CD14-positive monocyte (primary cell): ENCODE data around the gene MSI2. TPM values are rescaled to one million over a fixed set of nuclear protein-coding genes. Genes with fewer than 3 reads are reported as not detected.

Source experiments
- DNase-seq, 3 donors: peaks; one replicate each; pipeline ENCODE4 v3.0.0-alpha.2; 2011 to 2022
- H2AFZ ChIP-seq: 2 replicates; pipeline ENCODE4 v1.6.0; 2012; ENCODE audit warnings: mild to moderate bottlenecking, low read depth, low read length, inconsistent platforms; ENCODE audit not compliant: insufficient read depth, poor library complexity, severe bottlenecking
- H3K27ac ChIP-seq, 2 donors: 1 replicate in 1 of 2; 2 replicates in 1 of 2; pipeline ENCODE4 v1.5.1; 2012 to 2013; ENCODE audit warnings: low read length in 2 of 2, control low read depth in 1 of 2, inconsistent platforms in 1 of 2, low read depth in 1 of 2, mild to moderate bottlenecking in 1 of 2
- H3K27me3 ChIP-seq, 2 donors: one replicate each; pipeline versions ENCODE4 v1.6.0 to v1.6.1; 2011 to 2013; ENCODE audit warnings: low read length in 2 of 2; ENCODE audit not compliant: control insufficient read depth in 2 of 2, insufficient read depth in 2 of 2
- H3K36me3 ChIP-seq, 2 donors: replicated peaks in 1 of 2; 1 replicate in 1 of 2; 2 replicates in 1 of 2; pipeline versions ENCODE4 v1.5.1 to v1.6.1; 2012 to 2013; ENCODE audit warnings: low read length in 2 of 2, control low read depth in 1 of 2, inconsistent platforms in 1 of 2, mild to moderate bottlenecking in 1 of 2; ENCODE audit not compliant: insufficient read depth in 2 of 2, control insufficient read depth in 1 of 2
- H3K4me1 ChIP-seq, 2 donors: 1 replicate in 1 of 2; 2 replicates in 1 of 2; pipeline versions ENCODE4 v1.5.1 to v1.6.1; 2012 to 2013; ENCODE audit warnings: low read length in 2 of 2, control low read depth in 1 of 2, inconsistent platforms in 1 of 2, mild to moderate bottlenecking in 1 of 2, moderate library complexity in 1 of 2; ENCODE audit not compliant: insufficient read depth in 2 of 2, control insufficient read depth in 1 of 2
- H3K4me2 ChIP-seq: replicated peaks from 2 replicates; pipeline ENCODE3; 2012; ENCODE audit warnings: low read length, moderate library complexity, mild to moderate bottlenecking; ENCODE audit not compliant: poor library complexity, severe bottlenecking; ENCODE audit errors: extremely low read depth
- H3K4me3 ChIP-seq, 3 experiments: fragments of 200-600 bp in 1 of 3; sonication (generic) in 1 of 3; replicated peaks in 1 of 3; 1 replicate in 2 of 3; 2 replicates in 1 of 3; pipeline ENCODE4 v1.5.1; 2011 to 2013; ENCODE audit warnings: low read length in 3 of 3, mild to moderate bottlenecking in 3 of 3, control low read depth in 2 of 3, low read depth in 2 of 3, inconsistent platforms in 1 of 3, moderate library complexity in 1 of 3
- H3K79me2 ChIP-seq: 2 replicates; pipeline ENCODE4 v1.6.0; 2012; ENCODE audit warnings: mild to moderate bottlenecking, control low read depth, inconsistent platforms, low read length, moderate library complexity; ENCODE audit not compliant: insufficient read depth
- H3K9ac ChIP-seq: 2 replicates; pipeline ENCODE4 v1.6.0; 2017; ENCODE audit warnings: low read length, mild to moderate bottlenecking; ENCODE audit not compliant: insufficient read depth, poor library complexity, severe bottlenecking
- H3K9me3 ChIP-seq, 2 donors: replicated peaks in 1 of 2; 1 replicate in 1 of 2; 2 replicates in 1 of 2; pipeline versions ENCODE4 v1.5.1 to v1.6.1; 2012 to 2013; ENCODE audit warnings: low read length in 2 of 2, control low read depth in 1 of 2; ENCODE audit not compliant: control insufficient read depth in 1 of 2, insufficient read depth in 1 of 2
- H4K20me1 ChIP-seq: 2 replicates; pipeline ENCODE4 v1.6.0; 2012; ENCODE audit warnings: mild to moderate bottlenecking, low read length, control low read depth, moderate library complexity; ENCODE audit not compliant: insufficient read depth
- H3K27ac Mint-ChIP-seq, 7 donors: one replicate each; pipeline ENCODE4 v1.8.0; 2020; ENCODE audit warnings: mild to moderate bottlenecking in 7 of 7, mixed read lengths in 7 of 7, moderate library complexity in 6 of 7, inconsistent platforms in 2 of 7
- H3K27me3 Mint-ChIP-seq, 3 donors: one replicate each; pipeline ENCODE4 v1.8.0; 2021 to 2022; ENCODE audit warnings: low read depth in 3 of 3, mild to moderate bottlenecking in 3 of 3, mixed read lengths in 3 of 3, moderate library complexity in 3 of 3, inconsistent platforms in 1 of 3
- H3K36me3 Mint-ChIP-seq, 2 donors: one replicate each; pipeline ENCODE4 v1.8.0; 2020; ENCODE audit warnings: mixed read lengths in 2 of 2, inconsistent platforms in 1 of 2, mild to moderate bottlenecking in 1 of 2
- H3K4me1 Mint-ChIP-seq: one replicate; pipeline ENCODE4 v1.8.0; 2020; ENCODE audit warnings: mild to moderate bottlenecking, mixed read lengths
- H3K4me3 Mint-ChIP-seq, 2 donors: one replicate each; pipeline ENCODE4 v1.8.0; 2020; ENCODE audit warnings: mild to moderate bottlenecking in 2 of 2, mixed read lengths in 2 of 2, moderate library complexity in 1 of 2
- H3K9me3 Mint-ChIP-seq, 7 donors: one replicate each; pipeline ENCODE4 v1.8.0; 2020 to 2022; ENCODE audit warnings: mixed read lengths in 7 of 7, mild to moderate bottlenecking in 6 of 7, moderate library complexity in 6 of 7, inconsistent platforms in 2 of 7
- CTCF ChIP-seq: fragments of 200-600 bp; IDR thresholded peaks from one replicate; pipeline ENCODE4 v1.8.0; 2022; ENCODE audit warnings: antibody characterized with exemption, mild to moderate bottlenecking
- WGBS: methylation state at CpG from one replicate; pipeline ENCODE4 v1.1.5; 2013; ENCODE audit warnings: missing lambda C conversion rate; ENCODE audit not compliant: insufficient coverage; 5-methylcytosine and 5-hydroxymethylcytosine counted together
- intact Hi-C, 2 donors: fragments of 100-400 bp; cut with micrococcal nuclease; formaldehyde crosslinking; loops; one replicate each; pipeline versions ENCODE4 v1.15.0 to v1.15.1; 2023
- polyA plus RNA-seq, 3 donors: library from polyadenylated mRNA; depleted of rRNA in 1 of 3; unstranded in 2 of 3; stranded (reverse) in 1 of 3; fragments of 300-500 nt in 2 of 3; fragments of >200 nt in 1 of 3; fragmentation: Illumina TruSeq in 2 of 3; gene quantifications; 1 replicate in 2 of 3; 2 replicates in 1 of 3; pipeline ENCODE4 v1.2.3, GENCODE V29; 2012 to 2021

MSI2 gene
- polyA plus RNA-seq, 3 donors, result 0.20 to 6.6 (median 0.37) TPM

GRCh38 chr17:57597101-57597500 is 340.8 kb downstream of the MSI2 start:
- H3K27me3 Mint-ChIP-seq, result peaks cover 0 to 5% (median 4%) of the 10 kb centered on the region in 3 donors
- intact Hi-C loops, result loop anchor here in 1 of 2 donors (5.0 kb wide), 1 partner anchor 75 kb away; no protein-coding TSS in a partner anchor
- Histone ChIP-seq H3K36me3 (no peaks in the 10 kb centered on the region), H3K27me3 (no peaks in the 10 kb centered on the region), H3K4me2 (no peak overlapping the region), H3K27ac (no peak overlapping the region), H3K9me3 (peaks cover 4 to 7% of the 10 kb centered on the region in 2 donors), H4K20me1 (no peaks in the 10 kb centered on the region), H2AFZ (no peak overlapping the region), H3K4me3 (no peak overlapping the region), H3K79me2 (no peaks in the 10 kb centered on the region), H3K4me1 (peaks cover 21 to 41% of the 10 kb centered on the region in 2 donors), H3K9ac (no peak overlapping the region)
- no peak overlapping the region for H3K4me3 Mint-ChIP-seq
- no peak for DNase-seq
- H3K4me1 Mint-ChIP-seq, result peaks cover 47% of the 10 kb centered on the region
- TF ChIP-seq CTCF, result no peak
- H3K9me3 Mint-ChIP-seq, result peaks cover 0 to 7% (median 6%) of the 10 kb centered on the region in 7 donors
- peaks cover 0 to 3% of the 10 kb centered on the region in 2 donors for H3K36me3 Mint-ChIP-seq
- 0% methylated on average over 1 of the region's 5 CpGs for WGBS
- no peak overlapping the region for H3K27ac Mint-ChIP-seq

DNA sequence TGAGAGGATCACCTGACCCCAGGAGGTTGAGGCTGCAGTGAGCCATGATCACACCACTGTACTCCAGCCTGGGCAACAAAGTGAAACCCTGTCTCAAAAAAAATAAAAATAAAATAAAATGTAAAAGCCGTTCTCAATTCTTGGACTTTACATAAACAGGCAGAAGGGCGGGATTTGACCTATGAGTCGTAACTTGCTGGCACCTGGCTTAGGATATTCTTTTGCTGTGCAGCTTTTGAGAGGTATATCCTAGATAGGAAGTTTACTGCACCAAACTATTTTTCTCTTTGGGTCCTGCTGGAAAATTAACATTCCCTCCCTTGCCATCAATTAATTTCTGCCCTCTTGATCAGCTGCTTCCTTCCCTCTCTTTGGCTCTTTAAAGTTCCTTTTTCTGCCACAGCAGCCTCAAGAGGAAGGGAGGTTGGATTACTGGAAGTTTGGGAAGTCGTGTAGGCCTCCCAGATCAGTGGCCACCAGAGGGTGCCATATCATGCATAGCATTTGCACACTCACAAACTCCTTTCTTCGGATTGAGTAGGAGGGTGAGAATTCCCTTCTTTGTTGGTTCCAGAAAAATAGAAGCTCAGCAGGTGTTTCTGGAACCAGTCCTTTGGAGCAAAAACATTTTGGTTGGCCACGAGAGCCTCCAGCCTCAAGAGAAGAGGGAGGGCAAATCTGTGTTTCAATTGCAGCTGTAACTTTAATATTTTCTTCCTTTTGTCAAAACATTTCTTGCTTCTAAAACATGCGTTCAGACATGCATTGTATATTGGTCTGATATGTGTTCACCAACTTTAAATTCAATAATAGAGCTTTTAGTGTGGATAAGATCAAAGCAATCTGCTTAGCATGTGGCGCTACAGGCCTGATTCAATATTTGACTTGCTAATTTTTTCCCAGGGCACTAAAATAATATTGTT is 341.5 kb downstream of the MSI2 start:
- Histone ChIP-seq H4K20me1 (no peaks in the 10 kb centered on the region), H3K4me2 (no peak overlapping the region), H3K27ac (no peak overlapping the region), H3K36me3 (no peaks in the 10 kb centered on the region), H3K9ac (no peak overlapping the region), H3K9me3 (peaks cover 4 to 7% of the 10 kb centered on the region in 2 donors), H3K4me3 (no peak overlapping the region), H3K27me3 (no peaks in the 10 kb centered on the region), H3K4me1 (peaks cover 21 to 41% of the 10 kb centered on the region in 2 donors), H3K79me2 (no peaks in the 10 kb centered on the region), H2AFZ (no peak overlapping the region)
- no peak overlapping the region for H3K4me3 Mint-ChIP-seq
- peak overlapping the region in 1 of 7 donors; percentile 20 for H3K27ac Mint-ChIP-seq
- H3K9me3 Mint-ChIP-seq, result peaks cover 0 to 7% (median 7%) of the 10 kb centered on the region in 7 donors
- H3K27me3 Mint-ChIP-seq, result peaks cover 0 to 5% (median 4%) of the 10 kb centered on the region in 3 donors
- peaks cover 47% of the 10 kb centered on the region for H3K4me1 Mint-ChIP-seq
- intact Hi-C loops, result loop anchor here in 1 of 2 donors (5.0 kb wide), 1 partner anchor 75 kb away; no protein-coding TSS in a partner anchor
- peak in 2 of 3 donors; percentile 48 to 55 for DNase-seq
- H3K36me3 Mint-ChIP-seq, result peaks cover 0 to 3% of the 10 kb centered on the region in 2 donors
- peak; percentile 77 for TF ChIP-seq CTCF
- no CpG with 5 or more reads among the region's 8 CpGs for WGBS
